Measurements from ENCODE around the gene CNGB1. TPM values are rescaled to one million over a fixed set of nuclear protein-coding genes. Genes with fewer than 3 reads are reported as not detected.

The CNGB1 gene
- polyA plus RNA-seq, 2 of the 4 experiments (the other 2 are of a cell fraction) = 0.23 to 0.39 TPM

DNA sequence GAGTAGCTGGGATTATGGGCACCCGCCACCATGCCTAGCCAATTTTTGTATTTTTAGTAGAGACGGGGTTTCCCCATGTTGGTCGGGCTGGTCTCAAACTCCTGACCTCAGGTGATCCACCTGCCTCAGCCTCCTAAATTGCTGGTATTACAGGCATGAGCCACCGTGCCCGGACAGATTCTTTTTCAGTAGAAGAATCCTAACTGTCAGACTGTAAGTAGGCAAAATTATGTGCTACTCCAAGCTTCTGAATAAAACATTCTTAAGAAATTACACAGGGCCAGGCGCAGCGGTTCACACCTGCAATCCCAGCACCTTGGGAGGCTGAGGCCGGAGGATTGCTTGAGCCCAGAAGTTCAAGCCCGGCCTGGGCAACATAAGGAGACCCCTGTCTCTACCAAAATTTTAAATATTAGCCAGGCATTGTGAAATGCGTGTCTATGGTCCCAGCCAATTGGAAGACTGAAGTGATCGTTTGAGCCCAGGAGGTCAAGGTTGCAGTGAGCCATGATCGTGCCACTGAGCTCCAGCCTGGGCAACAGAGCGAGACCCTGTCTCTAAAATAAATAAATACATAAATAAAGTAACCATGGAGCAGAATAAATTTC is 101.9 kb downstream of the CNGB1 start:
- H3K4me3 ChIP-seq = no peak overlapping the region
- DNase-seq (ENCODE audit: low read depth in 1 of 2, low spot score in 1 of 2) (no peak), ATAC-seq (no peak), FAIRE-seq (no peak)
- ChIA-PET POLR2A (no interaction called here), CTCF (interaction anchor here (1.9 kb wide), 3 partner anchors 24 to 136 kb away, joined by 4 to 5 read pairs (median 4); no protein-coding TSS in a partner anchor)
- H3K4me1 ChIP-seq = peaks cover 65% of the 10 kb centered on the region
- H3K27ac ChIP-seq = peak overlapping the region; percentile 87 to 95; a peak in 5 of 6 replicates
- TF ChIP-seq RFX5 (IDR thresholded peaks at IDR 0.05) (no peak), SREBF2 (IDR thresholded peaks at IDR 0.05) (no peak)
- no peak overlapping the region for H3K4me2 ChIP-seq
- H3K9me3 ChIP-seq = no peaks in the 10 kb centered on the region
- whole genome bisulfite sequencing (ENCODE audit: missing lambda C conversion rate) = 88% methylated on average over 12 of the region's 13 CpGs

- TF ChIP-seq HOXA7 (CRISPR knock-in tag; IDR thresholded peaks at IDR 0.05) (no peak), NPAS2 (CRISPR knock-in tag; IDR thresholded peaks at IDR 0.05; ENCODE audit: borderline replicate concordance) (no peak), HMGXB4 (CRISPR knock-in tag; IDR thresholded peaks at IDR 0.05; ENCODE audit: borderline replicate concordance) (no peak), HOXB13 (CRISPR knock-in tag; IDR thresholded peaks at IDR 0.05; ENCODE audit: low read depth) (no peak), RCOR1 (IDR thresholded peaks at IDR 0.05; ENCODE audit: low read depth, low read length) (no peak), FOXS1 (CRISPR knock-in tag; IDR thresholded peaks at IDR 0.05) (no peak), RNF2 (IDR thresholded peaks at IDR 0.05; ENCODE audit: borderline replicate concordance, low read depth) (no peak), CHD4 (IDR thresholded peaks at IDR 0.05; ENCODE audit: borderline replicate concordance) (no peak), FOSB (CRISPR knock-in tag; IDR thresholded peaks at IDR 0.05) (no peak), HDAC2 (IDR thresholded peaks at IDR 0.05) (no peak), PBX3 (IDR thresholded peaks at IDR 0.05) (no peak), EHMT2 (IDR thresholded peaks at IDR 0.05; ENCODE audit: low read depth) (no peak), POLR2A (IDR thresholded peaks at IDR 0.05; ENCODE audit: low read length) (no peak), BHLHE40 (IDR thresholded peaks at IDR 0.05; ENCODE audit: low read depth, low read length) (no peak)
- TF ChIP-seq, protein P1, sequence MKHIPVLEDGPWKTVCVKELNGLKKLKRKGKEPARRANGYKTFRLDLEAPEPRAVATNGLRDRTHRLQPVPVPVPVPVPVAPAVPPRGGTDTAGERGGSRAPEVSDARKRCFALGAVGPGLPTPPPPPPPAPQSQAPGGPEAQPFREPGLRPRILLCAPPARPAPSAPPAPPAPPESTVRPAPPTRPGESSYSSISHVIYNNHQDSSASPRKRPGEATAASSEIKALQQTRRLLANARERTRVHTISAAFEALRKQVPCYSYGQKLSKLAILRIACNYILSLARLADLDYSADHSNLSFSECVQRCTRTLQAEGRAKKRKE (CRISPR knock-in tag; IDR thresholded peaks at IDR 0.05; ENCODE audit: low read depth) = no peak
- DNase-seq (ENCODE audit: low read depth in 1 of 2, low spot score in 1 of 2) (no peak), ATAC-seq (no peak), FAIRE-seq (no peak)
- peaks cover 69% of the 10 kb centered on the region for H3K4me1 ChIP-seq
- no peak overlapping the region for H3K4me3 ChIP-seq
- ChIA-PET CTCF (interaction anchor here (0.8 to 2.1 kb wide), 9 partner anchors 9 to 218 kb away, joined by 3 to 12 read pairs (median 3); no protein-coding TSS in a partner anchor), POLR2A (interaction anchor here (0.9 kb wide), 1 partner anchor 18 kb away, joined by 3 read pairs; no protein-coding TSS in a partner anchor)
- H3K9me3 ChIP-seq = no peaks in the 10 kb centered on the region
- peak overlapping the region; percentile 31; the same call in 2 of the 3 replicates for H3K4me2 ChIP-seq
- peak overlapping the region; percentile 93 to 95 for H3K27ac ChIP-seq
- WGBS (ENCODE audit: missing lambda C conversion rate) = 72% methylated on average over 6 of the region's 6 CpGs
Measured at GRCh38 chr16:57867000-57867561, 103.8 kb downstream of the CNGB1 start.

DNA sequence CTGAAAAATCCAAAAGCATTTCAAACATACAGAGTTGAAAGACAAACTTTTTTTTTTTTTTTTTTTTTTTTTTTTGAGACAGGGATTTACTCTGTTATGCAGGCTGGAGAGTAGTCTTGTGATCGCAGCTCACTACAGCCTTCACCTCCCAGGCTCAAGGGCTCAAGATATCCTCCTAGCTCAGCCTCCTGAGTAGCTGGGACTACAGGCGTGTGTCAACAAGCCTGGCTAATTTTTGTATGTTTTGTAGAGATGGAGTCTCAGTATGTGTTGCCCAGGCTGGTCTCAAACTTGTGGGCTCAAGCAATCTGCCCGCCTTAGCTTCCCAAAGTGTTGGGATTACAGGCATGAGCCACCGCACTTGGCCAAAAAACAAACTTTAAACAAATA is 104.4 kb downstream of the CNGB1 start:
- Histone ChIP-seq H3K4me1 (peaks cover 69% of the 10 kb centered on the region), H3K9me3 (no peaks in the 10 kb centered on the region), H3K4me2 (peak overlapping the region; percentile 31; the same call in 2 of the 3 replicates), H3K4me3 (no peak overlapping the region), H3K27ac (peak overlapping the region; percentile 93 to 95)
- 61% methylated on average over 4 of the region's 4 CpGs for WGBS (ENCODE audit: missing lambda C conversion rate)
- TF ChIP-seq HDAC2 (IDR thresholded peaks at IDR 0.05) (no peak), TP53 (CRISPR knock-in tag; IDR thresholded peaks at IDR 0.05) (no peak), ZSCAN20 (CRISPR knock-in tag; IDR thresholded peaks at IDR 0.05) (no peak)
- DNase-seq (ENCODE audit: low read depth in 1 of 2, low spot score in 1 of 2) (no peak), FAIRE-seq (no peak), ATAC-seq (no peak)
- CTCF ChIA-PET = interaction anchor here (0.8 to 2.1 kb wide), 7 partner anchors 8 to 217 kb away, joined by 3 to 12 read pairs (median 3); no protein-coding TSS in a partner anchor
- POLR2A ChIA-PET = interaction anchor here (0.7 to 0.9 kb wide), 2 partner anchors 17 to 22 kb away, joined by 3 to 6 read pairs; no protein-coding TSS in a partner anchor
